ENCODE measurements around the gene GNAI2.

Gene GNAI2

DNA sequence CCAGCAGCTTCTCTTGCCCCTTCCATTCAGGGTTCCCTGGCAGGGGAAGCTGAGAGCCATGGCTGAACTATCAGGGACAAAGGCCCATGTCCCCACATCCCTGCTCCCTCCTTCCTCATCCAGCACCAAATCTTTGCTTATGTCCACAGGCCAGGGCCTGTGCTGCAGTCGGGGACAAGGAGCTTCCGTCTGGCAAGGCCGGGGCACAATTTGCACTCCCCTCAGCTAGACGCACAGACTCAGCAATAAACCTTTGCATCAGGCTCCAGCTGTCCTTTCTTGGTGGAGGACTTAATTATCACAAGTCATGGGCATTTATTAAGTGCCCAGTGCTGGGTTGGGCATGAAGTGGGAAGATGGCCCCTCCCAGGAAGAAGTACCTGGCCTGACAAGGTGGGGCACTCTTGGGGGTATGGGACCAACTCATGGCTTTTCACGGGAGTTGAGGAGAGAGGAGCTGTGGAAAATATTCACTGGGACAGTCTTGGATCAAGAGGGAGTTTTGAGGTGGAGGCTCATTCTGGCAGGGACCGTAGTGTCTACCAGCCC lies 39.7 kb upstream of the GNAI2 start:
- Histone ChIP-seq H3K36me3 (ENCODE audit: control insufficient read depth, low read length) (no peaks in the 10 kb centered on the region), H3K79me2 (ENCODE audit: control insufficient read depth, low read length) (no peaks in the 10 kb centered on the region), H3K27ac (ENCODE audit: low read depth, low read length) (no peak overlapping the region), H3K9me2 (replicated peaks; ENCODE audit: control insufficient read depth, low read length) (no peaks in the 10 kb centered on the region), H3F3A (ENCODE audit: control insufficient read depth, insufficient read depth) (no peaks in the 10 kb centered on the region), H3K4me1 (ENCODE audit: control insufficient read depth, low read length) (peaks cover 10% of the 10 kb centered on the region), H3K4me3 (ENCODE audit: low read length) (no peak overlapping the region), H3K27me3 (ENCODE audit: control insufficient read depth, low read length) (peaks cover 24% of the 10 kb centered on the region; the same call in 1 of the 2 replicates), H4K20me1 (ENCODE audit: control insufficient read depth, insufficient read depth, low read depth, low read length) (no peaks in the 10 kb centered on the region), H3K4me2 (ENCODE audit: low read length) (no peak overlapping the region), H3K9me3 (ENCODE audit: control insufficient read depth, insufficient read depth, low read length) (no peaks in the 10 kb centered on the region)
- no peak for TF ChIP-seq EZH2phosphoT487 (IDR thresholded peaks at IDR 0.05; ENCODE audit: borderline replicate concordance, low read length)
- TF ChIP-seq, protein P1, sequence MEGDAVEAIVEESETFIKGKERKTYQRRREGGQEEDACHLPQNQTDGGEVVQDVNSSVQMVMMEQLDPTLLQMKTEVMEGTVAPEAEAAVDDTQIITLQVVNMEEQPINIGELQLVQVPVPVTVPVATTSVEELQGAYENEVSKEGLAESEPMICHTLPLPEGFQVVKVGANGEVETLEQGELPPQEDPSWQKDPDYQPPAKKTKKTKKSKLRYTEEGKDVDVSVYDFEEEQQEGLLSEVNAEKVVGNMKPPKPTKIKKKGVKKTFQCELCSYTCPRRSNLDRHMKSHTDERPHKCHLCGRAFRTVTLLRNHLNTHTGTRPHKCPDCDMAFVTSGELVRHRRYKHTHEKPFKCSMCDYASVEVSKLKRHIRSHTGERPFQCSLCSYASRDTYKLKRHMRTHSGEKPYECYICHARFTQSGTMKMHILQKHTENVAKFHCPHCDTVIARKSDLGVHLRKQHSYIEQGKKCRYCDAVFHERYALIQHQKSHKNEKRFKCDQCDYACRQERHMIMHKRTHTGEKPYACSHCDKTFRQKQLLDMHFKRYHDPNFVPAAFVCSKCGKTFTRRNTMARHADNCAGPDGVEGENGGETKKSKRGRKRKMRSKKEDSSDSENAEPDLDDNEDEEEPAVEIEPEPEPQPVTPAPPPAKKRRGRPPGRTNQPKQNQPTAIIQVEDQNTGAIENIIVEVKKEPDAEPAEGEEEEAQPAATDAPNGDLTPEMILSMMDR (IDR thresholded peaks at IDR 0.05; ENCODE audit: low read depth, low read length, poor library complexity, severe bottlenecking) = no peak

DNA sequence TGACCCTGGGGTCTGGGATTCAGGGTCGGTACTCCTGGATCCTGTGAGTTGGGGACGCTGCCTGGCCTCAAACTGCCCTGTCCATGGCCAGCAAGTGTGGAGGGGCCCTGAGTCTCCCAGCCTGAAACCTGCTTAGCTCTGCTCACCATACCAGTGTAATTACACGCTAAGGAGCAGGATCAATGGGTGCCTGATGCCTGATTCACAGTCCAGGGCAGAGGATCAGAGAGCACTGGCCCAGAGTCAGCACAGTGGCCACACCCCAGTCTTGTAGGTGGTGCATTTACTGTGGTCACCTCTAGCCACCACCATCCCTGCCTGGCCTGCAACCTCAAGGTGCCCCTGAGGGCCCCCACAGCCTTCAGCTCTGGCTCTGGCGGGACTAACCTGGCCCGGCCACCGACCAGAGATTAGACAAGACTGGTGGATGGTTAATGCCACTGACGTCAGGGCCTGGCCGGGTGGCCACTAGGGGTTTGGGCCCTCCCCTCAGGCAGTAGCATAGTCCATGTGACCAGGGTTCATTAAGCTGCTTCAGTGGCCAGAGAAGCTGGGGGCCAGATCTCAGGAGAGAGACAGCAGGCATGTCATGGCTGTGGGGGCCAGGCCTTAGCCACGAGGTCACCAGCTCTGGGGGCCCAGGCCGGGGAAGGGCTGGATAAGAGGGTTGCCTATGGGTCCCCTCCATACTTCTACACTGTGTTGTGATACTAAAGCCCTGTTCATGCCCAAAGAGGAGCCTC lies 34.3 kb upstream of the GNAI2 start:
- H3K9me3 ChIP-seq (ENCODE audit: control insufficient read depth, insufficient read depth, low read length) = no peaks in the 10 kb centered on the region
- H3K4me1 ChIP-seq (ENCODE audit: control insufficient read depth, low read length) = 0 out of 2 replicates have a peak, but pooled peaks cover 3% of the 10 kb centered on the region
- no peak overlapping the region for H3K4me3 ChIP-seq (ENCODE audit: low read length)
- no peaks in the 10 kb centered on the region for H3K79me2 ChIP-seq (ENCODE audit: control insufficient read depth, low read length)
- H3K36me3 ChIP-seq (ENCODE audit: control insufficient read depth, low read length) = no peaks in the 10 kb centered on the region
- H3K27me3 ChIP-seq (ENCODE audit: control insufficient read depth, low read length) = peaks cover 57% of the 10 kb centered on the region
- no peak overlapping the region for H3K27ac ChIP-seq (ENCODE audit: low read depth, low read length)
- no peak overlapping the region for H3K4me2 ChIP-seq (ENCODE audit: low read length)
- no peaks in the 10 kb centered on the region for H3F3A ChIP-seq (ENCODE audit: control insufficient read depth, insufficient read depth)
- H3K9me2 ChIP-seq (replicated peaks; ENCODE audit: control insufficient read depth, low read length) = no peaks in the 10 kb centered on the region
- TF ChIP-seq, protein P1 (IDR thresholded peaks at IDR 0.05; ENCODE audit: low read depth, low read length, poor library complexity, severe bottlenecking) = no peak
- TF ChIP-seq EZH2phosphoT487 (IDR thresholded peaks at IDR 0.05; ENCODE audit: borderline replicate concordance, low read length) = no peak
- no peaks in the 10 kb centered on the region for H4K20me1 ChIP-seq (ENCODE audit: control insufficient read depth, insufficient read depth, low read depth, low read length)

DNA sequence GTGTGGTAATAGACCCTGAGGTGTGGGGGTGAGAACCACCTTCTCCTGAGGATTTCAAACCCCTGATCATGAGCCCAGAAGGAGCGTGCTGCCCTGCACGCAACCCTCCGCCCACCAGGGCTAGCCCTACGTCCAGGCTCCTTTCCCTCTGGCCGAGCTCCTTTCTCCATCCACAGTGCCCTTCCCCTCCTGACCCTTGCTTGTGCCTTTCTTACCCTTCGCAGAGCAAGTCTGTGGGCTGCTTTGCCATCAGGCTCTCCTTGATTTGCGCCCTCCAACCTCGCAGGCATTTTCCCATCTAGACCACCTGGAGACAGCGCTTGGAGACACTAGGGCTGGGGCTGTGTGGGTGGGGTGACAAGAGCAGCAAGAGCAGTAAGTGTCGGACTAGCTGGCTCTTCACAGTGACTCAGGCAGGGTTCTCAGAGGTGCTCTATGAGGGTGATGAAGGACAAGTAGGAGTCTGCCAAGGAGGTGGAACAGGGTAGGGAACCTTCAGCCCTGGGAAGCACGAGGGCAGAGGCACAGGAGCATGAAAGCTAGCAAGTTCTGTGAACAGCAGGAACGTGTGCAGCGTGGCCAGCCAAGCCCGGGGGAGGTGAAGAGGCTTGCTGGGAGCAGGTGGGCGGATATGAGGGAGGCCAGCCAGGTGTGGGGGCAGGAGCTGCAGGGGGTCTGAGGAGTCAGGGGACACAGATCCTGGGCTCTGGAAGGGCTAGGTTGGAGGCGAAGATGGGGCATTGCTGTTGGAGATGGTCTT lies 33.5 kb upstream of the GNAI2 start:
- H3K27ac ChIP-seq (ENCODE audit: low read depth, low read length) = no peak overlapping the region
- H3K9me3 ChIP-seq (ENCODE audit: control insufficient read depth, insufficient read depth, low read length) = no peaks in the 10 kb centered on the region
- H3F3A ChIP-seq (ENCODE audit: control insufficient read depth, insufficient read depth) = no peaks in the 10 kb centered on the region
- H3K4me3 ChIP-seq (ENCODE audit: low read length) = no peak overlapping the region
- 0 out of 2 replicates have a peak, but pooled peaks cover 3% of the 10 kb centered on the region for H3K4me1 ChIP-seq (ENCODE audit: control insufficient read depth, low read length)
- H3K36me3 ChIP-seq (ENCODE audit: control insufficient read depth, low read length) = no peaks in the 10 kb centered on the region
- H3K27me3 ChIP-seq (ENCODE audit: control insufficient read depth, low read length) = peaks cover 60% of the 10 kb centered on the region
- no peak overlapping the region for H3K4me2 ChIP-seq (ENCODE audit: low read length)
- no peaks in the 10 kb centered on the region for H3K9me2 ChIP-seq (replicated peaks; ENCODE audit: control insufficient read depth, low read length)
- no peaks in the 10 kb centered on the region for H3K79me2 ChIP-seq (ENCODE audit: control insufficient read depth, low read length)
- no peaks in the 10 kb centered on the region for H4K20me1 ChIP-seq (ENCODE audit: control insufficient read depth, insufficient read depth, low read depth, low read length)
- no peak for TF ChIP-seq EZH2phosphoT487 (IDR thresholded peaks at IDR 0.05; ENCODE audit: borderline replicate concordance, low read length)
- TF ChIP-seq, protein P1 (IDR thresholded peaks at IDR 0.05; ENCODE audit: low read depth, low read length, poor library complexity, severe bottlenecking) = no peak
